WI38 (cell line): ENCODE measurements around the gene OTX1.

Experiments used
- H3K4me3 ChIP-seq: 2 replicates; pipeline ENCODE4 v1.5.1; 2011; ENCODE audit warnings: low read depth, mild to moderate bottlenecking, control low read depth, low read length
- TF ChIP-seq, protein P1 (sequence below): IDR thresholded peaks from 2 replicates; pipeline ENCODE4 v1.5.1; 2012; ENCODE audit warnings: low read depth, mild to moderate bottlenecking, control low read depth, low read length

The OTX1 gene

DNA sequence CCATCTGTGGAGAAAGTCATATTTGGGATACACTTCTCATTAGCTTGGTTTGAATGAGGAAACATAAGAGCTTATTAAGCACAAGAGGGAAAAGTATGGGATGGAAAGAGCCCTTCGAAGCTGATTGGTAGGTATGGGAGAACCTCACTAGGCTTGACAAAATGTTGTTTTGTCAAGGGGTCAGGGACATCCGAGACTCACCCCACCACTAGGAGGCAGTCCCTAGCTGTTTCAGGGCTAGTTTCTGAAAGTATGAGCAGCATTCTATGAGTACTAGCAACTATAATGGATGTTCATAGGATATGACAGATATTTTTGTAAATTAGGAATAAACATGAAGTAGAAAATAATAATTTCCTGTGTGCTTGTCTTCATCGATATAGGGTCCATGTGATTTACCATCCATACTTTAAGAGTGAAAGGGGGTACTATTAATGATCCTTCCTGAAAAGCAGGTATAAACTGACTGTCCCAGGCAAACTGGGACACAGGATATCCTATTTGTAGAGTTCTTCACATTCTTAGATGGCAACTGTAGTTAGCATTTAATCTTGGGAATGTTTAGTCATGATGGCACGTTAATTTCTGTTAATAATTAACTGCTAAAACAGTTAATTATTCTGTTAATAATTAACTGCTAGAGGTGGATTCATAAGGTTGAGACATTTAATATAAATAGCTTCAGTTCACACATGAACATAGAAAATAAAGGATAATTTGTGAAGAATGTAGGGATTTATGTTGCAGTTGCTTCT, 28.4 kb downstream of the OTX1 start:
- H3K4me3 ChIP-seq = no peak overlapping the region
- TF ChIP-seq, protein P1, sequence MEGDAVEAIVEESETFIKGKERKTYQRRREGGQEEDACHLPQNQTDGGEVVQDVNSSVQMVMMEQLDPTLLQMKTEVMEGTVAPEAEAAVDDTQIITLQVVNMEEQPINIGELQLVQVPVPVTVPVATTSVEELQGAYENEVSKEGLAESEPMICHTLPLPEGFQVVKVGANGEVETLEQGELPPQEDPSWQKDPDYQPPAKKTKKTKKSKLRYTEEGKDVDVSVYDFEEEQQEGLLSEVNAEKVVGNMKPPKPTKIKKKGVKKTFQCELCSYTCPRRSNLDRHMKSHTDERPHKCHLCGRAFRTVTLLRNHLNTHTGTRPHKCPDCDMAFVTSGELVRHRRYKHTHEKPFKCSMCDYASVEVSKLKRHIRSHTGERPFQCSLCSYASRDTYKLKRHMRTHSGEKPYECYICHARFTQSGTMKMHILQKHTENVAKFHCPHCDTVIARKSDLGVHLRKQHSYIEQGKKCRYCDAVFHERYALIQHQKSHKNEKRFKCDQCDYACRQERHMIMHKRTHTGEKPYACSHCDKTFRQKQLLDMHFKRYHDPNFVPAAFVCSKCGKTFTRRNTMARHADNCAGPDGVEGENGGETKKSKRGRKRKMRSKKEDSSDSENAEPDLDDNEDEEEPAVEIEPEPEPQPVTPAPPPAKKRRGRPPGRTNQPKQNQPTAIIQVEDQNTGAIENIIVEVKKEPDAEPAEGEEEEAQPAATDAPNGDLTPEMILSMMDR = peak; percentile 18; the same call in 1 of the 2 replicates

DNA sequence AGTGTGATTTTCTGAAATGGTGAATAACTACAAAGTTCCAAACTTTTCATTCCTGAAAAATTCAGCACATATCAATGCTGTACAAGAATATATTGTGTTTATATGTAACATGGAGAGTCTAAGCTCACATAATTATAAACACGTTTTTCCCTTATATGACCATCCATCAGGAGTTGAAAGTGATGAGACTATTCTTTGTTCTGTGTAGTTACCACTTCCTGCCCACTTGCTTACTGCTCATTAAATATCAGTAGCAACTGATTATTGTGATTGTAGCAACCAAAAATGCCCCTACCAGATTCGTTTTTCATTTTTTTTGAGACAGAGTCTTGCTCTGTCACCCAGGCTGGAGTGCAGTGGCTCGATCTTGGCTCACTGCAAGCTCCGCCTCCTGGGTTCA, 30.8 kb downstream of the OTX1 start:
- no peak overlapping the region for H3K4me3 ChIP-seq
- TF ChIP-seq, protein P1 = no peak

DNA sequence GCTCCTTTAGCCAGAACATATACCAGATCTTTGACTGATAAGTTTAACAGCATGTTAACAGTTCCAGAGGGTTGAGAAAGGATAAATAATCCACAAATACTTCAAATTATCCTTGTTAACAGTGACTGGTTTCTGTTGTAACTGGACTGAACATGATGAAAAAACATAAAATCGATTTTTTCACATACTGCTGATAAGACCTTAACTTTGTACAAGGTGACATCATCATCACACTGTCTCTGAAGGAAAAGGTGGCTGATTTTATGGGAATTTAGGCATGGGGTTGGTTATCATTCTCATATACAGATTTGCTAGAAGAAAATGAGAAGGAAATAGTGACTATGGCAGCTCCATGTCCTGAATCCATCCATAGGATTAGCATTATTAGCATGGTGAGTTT, 36.1 kb downstream of the OTX1 start:
- H3K4me3 ChIP-seq = no peak overlapping the region
- TF ChIP-seq, protein P1 = no peak

DNA sequence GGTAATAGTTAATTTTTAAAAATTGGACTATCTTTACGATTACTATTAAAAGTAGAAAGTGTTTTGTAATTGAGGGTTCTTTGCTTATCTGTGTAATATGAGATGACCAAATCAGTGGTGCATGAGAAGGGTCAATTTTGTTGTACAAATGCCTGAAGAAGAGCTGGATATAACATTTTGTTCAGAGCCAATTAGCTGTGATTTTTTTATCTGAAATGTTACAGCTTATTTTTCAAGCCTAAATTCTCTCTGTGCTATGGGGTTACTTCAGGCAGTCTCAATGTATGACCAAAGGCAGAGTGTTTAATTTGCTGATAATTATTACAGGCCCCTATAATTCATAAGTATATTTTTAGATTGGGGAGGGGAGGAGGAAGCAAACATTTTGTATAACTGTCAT, 41.8 kb downstream of the OTX1 start:
- TF ChIP-seq, protein P1 = no peak

DNA sequence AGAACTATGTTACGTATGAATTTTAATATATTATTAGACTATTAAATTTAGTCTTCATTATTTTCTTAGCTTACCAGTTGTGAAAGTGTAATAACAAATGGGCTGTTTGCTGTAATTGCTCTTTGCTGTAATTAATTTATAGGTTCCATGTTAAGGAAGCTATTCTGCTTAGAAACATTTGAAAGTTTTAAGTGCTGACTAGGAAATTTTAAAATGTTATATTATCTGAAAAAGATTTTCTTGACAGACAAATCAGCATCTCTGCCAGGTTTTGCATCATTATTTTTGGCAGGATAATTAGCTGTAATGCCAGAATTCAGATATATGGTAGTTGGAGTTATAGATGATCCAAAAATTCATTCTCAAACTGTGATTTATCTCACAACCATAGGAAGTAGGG, 42.2 kb downstream of the OTX1 start:
- H3K4me3 ChIP-seq = no peak overlapping the region
- TF ChIP-seq, protein P1 = no peak

More for the DNA sequence above, 41.8 kb downstream of the OTX1 start:
- no peak overlapping the region for H3K4me3 ChIP-seq

DNA sequence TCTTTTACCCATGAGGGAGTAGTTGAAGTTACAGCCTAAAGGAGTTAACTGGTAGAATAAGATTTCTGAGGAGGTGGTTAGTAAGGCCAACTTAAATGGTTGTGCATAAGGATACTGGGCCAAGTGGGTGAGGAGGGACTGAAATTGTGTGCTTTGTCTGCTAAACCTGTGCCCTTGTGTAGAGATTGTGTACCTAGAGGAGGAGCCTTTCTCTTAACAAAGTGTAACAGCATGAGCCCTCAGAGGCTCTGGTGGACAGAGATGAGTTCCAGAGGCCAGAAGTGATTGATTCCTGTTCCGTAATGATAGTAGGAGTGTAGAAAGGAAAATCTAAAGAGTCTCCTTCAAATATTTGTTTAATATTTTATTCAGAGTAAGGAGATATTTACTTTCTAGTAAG, 42.9 kb downstream of the OTX1 start:
- TF ChIP-seq, protein P1 = no peak
- H3K4me3 ChIP-seq = no peak overlapping the region

DNA sequence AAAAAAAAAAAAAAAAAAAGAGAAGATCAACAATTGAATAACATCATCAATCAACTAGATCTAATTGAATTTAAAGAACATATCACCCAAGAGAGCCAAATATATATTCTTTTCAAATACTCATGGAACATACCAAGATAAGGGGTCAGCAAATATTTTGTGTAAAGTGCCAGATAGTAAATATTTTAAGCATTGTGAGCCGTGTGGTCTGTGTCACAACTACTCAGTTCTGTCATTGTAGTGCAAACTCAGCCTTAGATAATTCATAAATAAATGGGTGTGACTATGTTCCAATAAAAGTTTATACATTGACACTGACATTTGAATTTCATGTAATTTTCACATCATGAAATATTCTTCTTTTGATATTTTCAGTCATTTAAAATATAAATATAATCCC, 45.9 kb downstream of the OTX1 start:
- TF ChIP-seq, protein P1 = no peak
- no peak overlapping the region for H3K4me3 ChIP-seq
